HG03432 (cell line): Measurements from ENCODE around the gene VWA3B.
A peak's percentile ranks its signal among the peaks of the same experiment; 100 is the strongest.
"Not testable (repeated sequence)": the region's sequence is repeated elsewhere in the genome, so short reads cannot be mapped to it uniquely, and the experiment has no call there.

ENCODE experiments used
- ATAC-seq: cut with Tn5 transposase; IDR thresholded peaks from one replicate; pipeline ENCODE4 v1.9.1; 2021; ENCODE audit warnings: mild to moderate bottlenecking, moderate library complexity; ENCODE audit not compliant: unreplicated experiment

Gene VWA3B

GRCh38 chr2:98130073-98130472 is 43.1 kb downstream of the VWA3B start:
- not testable (repeated sequence) for ATAC-seq

GRCh38 chr2:98134172-98135005 is 47.4 kb downstream of the VWA3B start:
- ATAC-seq = peak; percentile 47

- no peak for ATAC-seq
Observed at GRCh38 chr2:98137196-98137595, 50.2 kb downstream of the VWA3B start.

- ATAC-seq = not testable (repeated sequence)
Observed at GRCh38 chr2:98138978-98139377, 52.0 kb downstream of the VWA3B start.

- no peak for ATAC-seq
Observed at GRCh38 chr2:98140210-98140609, 53.2 kb downstream of the VWA3B start.

GRCh38 chr2:98142106-98142791 is 55.3 kb downstream of the VWA3B start:
- no peak for ATAC-seq

GRCh38 chr2:98145070-98145469 is 58.1 kb downstream of the VWA3B start:
- ATAC-seq = no peak

- not testable (repeated sequence) for ATAC-seq
Observed at GRCh38 chr2:98147900-98148299, 60.9 kb downstream of the VWA3B start.

GRCh38 chr2:98148595-98149332 is 61.8 kb downstream of the VWA3B start:
- ATAC-seq = no peak

- no peak for ATAC-seq
Observed at GRCh38 chr2:98149333-98149697, 62.3 kb downstream of the VWA3B start.

GRCh38 chr2:98153481-98153880 is 66.5 kb downstream of the VWA3B start:
- no peak for ATAC-seq

- ATAC-seq = no peak
Observed at GRCh38 chr2:98155291-98155690, 68.3 kb downstream of the VWA3B start.

- no peak for ATAC-seq
Observed at GRCh38 chr2:98155716-98156115, 68.7 kb downstream of the VWA3B start.

- no peak for ATAC-seq
Observed at GRCh38 chr2:98156304-98156703, 69.3 kb downstream of the VWA3B start.

- no peak for ATAC-seq
Observed at GRCh38 chr2:98157557-98157956, 70.6 kb downstream of the VWA3B start.

GRCh38 chr2:98158305-98158704 is 71.3 kb downstream of the VWA3B start:
- ATAC-seq = no peak

GRCh38 chr2:98160554-98160953 is 73.6 kb downstream of the VWA3B start:
- no peak for ATAC-seq

GRCh38 chr2:98161186-98161585 is 74.2 kb downstream of the VWA3B start:
- ATAC-seq = no peak

- ATAC-seq = no peak
Observed at GRCh38 chr2:98164256-98164655, 77.3 kb downstream of the VWA3B start.

GRCh38 chr2:98165516-98166071 is 78.6 kb downstream of the VWA3B start:
- ATAC-seq = no peak

GRCh38 chr2:98167916-98168315 is 80.9 kb downstream of the VWA3B start:
- no peak for ATAC-seq
